GM18870 (cell line): ENCODE measurements around the gene GSTT4.
"Not testable (repeated sequence)": the region's sequence is repeated elsewhere in the genome, so short reads cannot be mapped to it uniquely, and the experiment has no call there.

Source experiments
- ATAC-seq: cut with Tn5 transposase; IDR thresholded peaks from one replicate; pipeline ENCODE4 v1.9.1; 2021; ENCODE audit warnings: moderate library complexity; ENCODE audit not compliant: unreplicated experiment

GSTT4 gene

DNA sequence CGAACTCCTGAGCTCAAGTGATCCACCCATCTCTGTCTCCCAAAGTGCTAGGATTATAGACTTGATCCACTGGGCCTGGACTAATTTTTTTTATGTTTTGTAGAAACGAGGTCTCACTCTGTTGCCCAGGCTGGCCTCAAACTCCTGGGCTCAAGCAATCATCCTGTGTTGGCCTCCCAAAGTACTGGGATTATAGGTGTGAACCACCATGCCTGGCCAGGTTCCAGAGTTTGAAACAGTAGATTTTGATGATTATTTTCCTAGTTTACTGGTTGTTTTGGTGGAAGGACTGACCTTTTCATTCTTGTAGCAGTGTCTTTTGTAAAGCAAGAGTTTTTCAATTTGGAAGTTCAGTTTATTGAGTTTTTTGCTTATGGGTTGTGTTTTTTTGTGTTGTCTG is 20.8 kb upstream of the GSTT4 start:
- ATAC-seq = no peak

GRCh38 chr22:24025475-24025874 is 20.2 kb upstream of the GSTT4 start:
- no peak for ATAC-seq

- ATAC-seq = no peak
Observed at GRCh38 chr22:24024354-24024753, 19.1 kb upstream of the GSTT4 start.

DNA sequence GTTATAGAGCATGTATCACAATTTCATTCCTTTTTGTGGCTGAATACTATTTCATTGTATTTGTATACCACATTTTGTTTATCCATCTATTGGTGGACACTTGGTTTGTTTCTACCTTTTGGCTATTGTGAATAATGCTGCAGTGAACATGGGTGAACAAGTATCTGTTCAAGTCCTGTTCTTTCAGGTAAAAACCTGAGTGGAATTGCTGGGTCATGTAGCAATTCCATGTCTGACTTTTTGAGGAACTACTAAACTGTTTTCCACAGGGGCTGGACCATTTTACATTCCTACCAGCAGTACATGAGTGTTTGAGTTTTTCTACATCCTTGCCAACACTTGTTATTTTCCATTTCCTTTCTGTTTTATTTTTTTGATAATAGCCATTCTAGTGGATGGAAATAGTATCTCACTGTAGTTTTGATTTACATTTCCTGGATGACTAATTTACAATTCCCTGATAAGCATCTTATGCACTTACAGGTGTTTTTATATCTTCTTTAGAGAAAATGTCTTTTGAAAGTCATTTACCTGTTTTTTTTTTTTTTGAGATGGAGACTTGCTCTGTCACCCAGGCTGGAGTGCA is 18.0 kb upstream of the GSTT4 start:
- ATAC-seq = no peak

DNA sequence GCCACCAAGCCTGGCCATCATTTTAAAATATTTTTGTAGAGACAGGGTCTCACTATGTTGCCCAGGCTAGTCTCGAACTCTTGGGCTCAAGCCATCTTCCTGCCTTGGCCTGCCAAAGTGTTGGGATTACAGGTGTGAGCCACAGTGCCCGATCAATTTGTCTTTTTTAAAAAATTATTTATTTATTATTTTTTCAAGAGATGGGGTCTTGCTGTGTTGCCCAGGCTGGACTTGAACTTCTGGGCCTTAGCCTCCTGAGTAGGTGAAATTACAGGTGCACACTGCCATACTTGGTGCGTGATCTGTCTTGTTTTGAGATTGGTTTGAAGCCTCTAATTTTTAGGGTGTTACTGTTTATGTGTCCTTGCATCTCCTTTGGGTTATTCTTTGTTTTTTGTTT is 16.1 kb upstream of the GSTT4 start:
- ATAC-seq = no peak

GRCh38 chr22:24016156-24016555 is 10.9 kb upstream of the GSTT4 start:
- ATAC-seq = no peak

- no peak for ATAC-seq
Observed at GRCh38 chr22:24011735-24012068, 6.4 kb upstream of the GSTT4 start.

DNA sequence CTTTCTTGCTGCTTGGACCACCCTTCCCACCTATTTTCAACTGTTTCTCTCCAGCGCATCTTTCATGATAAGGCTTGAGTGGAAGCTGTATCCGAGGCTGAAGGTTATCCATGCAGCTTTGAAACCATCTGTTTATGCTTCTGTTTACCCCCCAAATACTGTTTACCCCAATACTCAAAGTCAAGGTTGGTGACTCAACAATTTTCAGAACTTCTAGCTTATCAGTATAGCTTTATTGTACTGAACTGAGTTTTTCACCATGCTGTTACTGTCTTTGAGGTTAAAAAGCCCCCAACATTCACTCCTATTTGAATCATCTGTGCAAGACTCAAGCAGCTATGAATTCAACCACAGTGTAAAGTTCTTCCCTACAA is 4.8 kb upstream of the GSTT4 start:
- ATAC-seq = no peak

DNA sequence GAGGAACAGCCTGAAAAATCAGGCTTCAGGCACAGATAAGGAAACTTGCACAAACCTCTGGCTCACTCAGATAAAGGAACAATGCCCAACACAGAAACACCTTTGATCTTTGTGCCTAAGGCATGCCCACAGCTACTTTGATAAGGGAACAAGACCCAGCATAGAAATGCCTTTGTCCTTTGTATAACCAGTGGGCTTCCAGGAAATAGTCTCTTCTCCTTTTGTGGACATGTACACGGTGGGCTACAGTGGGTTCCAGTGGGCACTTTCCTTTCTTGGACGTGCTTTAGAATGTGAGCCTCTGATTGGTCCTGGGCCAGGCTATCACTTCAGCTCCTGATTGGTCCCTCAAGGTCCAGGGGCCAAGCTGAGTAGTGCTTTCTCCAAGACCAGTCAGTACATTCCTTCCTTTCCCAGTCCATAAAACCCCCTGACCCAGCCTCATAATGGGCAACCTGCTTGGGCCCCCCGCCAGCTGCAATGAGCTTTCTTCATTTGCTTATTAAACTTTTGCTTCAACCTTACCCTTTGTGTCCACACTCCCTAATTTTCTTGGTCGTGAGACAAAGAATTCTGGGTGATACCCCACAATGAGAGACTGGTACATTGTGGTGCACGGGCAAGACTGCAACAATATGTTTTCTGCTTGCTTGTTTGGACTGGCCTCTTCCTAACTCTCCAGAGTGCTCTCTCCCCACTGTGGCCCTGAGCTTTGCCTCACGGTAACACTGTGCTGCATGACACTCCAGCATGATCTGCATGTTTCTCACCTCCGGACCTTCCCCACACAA is 4.2 kb upstream of the GSTT4 start:
- no peak for ATAC-seq

- no peak for ATAC-seq
Observed at GRCh38 chr22:24008381-24009226, 3.4 kb upstream of the GSTT4 start.

DNA sequence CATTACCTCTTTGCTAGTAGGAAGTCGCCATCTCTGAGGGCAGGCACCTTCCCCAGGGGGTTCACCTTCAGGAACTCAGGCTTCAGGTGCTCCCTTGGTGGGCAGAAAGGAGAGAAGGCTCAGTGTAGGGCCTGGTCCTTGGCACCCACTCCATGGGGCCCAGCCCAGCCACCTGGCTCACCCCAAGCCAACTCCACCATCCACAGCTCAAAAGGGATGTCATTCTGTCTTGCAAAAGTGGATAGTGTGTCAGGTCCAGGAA is 2.7 kb upstream of the GSTT4 start:
- ATAC-seq = no peak

GRCh38 chr22:24007253-24008021 is 2.2 kb upstream of the GSTT4 start:
- ATAC-seq = no peak

GRCh38 chr22:24006914-24007214 is 1.6 kb upstream of the GSTT4 start:
- ATAC-seq = no peak

- no peak for ATAC-seq
Observed at GRCh38 chr22:24006207-24006913, 1.1 kb upstream of the GSTT4 start.

GRCh38 chr22:24003887-24004286 is 1.4 kb downstream of the GSTT4 start:
- no peak for ATAC-seq

DNA sequence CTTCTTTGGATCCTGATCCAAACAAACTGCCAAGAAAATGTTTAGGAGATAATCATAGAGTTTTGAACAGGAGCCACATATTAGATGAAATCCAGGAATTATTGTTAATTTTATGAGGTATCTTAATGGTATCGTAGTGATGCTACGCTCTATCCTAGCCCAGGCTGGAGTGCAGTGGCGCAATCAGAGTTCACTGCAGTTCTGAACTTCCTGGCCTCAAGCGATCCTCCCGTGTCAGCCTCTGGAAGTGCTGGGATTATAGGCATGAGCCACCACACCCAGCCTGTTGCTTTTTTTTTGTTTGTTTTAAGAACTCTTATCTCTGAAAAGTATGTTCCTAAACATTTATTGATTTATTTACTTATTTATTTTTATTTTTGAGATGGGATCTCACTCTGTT is 2.4 kb downstream of the GSTT4 start:
- ATAC-seq = no peak

- no peak for ATAC-seq
Observed at GRCh38 chr22:24002272-24002671, 3.0 kb downstream of the GSTT4 start.

DNA sequence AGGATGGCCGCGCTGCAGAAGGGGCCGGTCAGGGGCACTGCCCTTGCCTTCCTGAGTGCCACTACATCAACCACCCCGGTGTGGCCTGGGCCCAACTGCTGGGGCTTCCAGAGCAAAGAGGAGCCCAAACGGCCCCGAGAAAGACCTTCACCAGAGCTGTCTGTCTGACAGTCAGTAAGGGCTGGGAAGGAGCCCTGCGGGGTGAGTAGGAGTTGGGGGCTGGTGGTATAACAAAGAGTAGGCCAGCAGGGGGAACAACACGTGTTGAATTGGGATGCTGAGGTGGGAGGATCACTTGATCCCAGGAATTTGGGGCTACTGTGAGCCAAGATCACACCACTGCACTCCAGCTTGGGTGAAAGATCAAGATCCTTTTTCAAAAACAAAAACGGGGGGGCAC is 3.9 kb downstream of the GSTT4 start:
- no peak for ATAC-seq

DNA sequence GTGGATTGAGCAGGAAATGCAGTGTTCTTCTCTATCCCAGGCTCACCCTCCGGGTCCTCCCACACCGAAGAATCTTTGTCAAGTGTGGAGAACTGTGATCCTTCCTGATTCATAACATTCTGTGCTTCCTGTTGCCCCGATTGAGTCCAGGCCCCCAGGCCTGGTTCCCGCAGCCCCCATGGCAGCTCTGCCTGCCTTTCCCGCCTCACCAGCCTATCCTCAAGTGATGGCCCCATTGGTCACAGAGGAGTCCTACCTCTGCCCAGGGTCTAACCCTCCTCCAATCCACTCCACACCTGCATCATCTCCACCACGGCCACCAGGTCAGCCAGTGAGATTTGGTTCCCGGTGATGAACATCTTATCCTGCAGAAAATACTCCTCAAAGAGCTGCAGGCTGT is 5.5 kb downstream of the GSTT4 start:
- ATAC-seq = not testable (repeated sequence)

DNA sequence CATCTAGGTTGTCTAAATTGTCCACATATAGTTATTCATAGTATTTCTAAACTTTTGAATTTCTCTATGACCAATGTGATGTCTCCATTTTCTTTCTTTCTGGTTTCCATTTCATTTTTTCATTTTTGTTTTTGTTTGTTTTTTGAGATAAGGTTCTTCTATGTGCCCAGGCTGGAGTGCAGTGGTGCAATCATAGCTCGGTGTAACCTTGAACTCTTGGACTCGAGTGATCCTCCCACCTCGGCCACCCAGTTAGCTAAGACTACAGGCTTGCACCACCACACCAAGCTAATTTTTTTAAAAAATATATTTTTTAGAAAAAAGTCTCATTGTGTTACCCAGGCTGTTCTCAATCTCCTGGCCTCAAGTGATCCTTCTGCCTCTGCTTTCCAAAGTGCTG is 8.2 kb downstream of the GSTT4 start:
- ATAC-seq = no peak

DNA sequence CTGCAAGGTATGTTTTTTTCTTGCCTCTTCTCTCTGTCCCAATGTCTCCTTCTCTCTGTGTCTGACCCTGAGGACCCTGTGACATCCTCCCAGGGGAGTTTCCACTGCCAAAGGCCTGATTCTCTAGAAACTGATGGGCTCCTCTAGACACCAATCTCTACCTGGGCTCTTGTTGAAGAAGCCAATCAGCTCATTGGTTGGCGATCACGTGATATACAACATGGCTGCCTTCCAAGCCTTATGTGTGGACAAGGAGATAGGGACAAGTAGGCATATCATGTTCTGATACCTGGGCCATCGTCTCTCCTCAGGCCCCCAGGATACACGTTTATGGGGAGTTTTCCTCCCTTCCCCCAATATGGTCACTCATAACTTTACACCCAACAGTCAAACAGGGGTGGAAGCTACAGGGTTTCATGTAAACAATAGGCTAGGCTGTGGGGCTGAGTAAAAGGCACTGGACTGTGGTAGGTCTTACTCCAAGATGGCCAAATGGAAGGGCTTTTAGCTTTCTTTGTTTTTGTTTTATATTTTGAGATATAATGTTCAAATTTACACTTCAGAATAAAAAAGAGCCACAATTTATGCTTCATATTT is 11.6 kb downstream of the GSTT4 start:
- not testable (repeated sequence) for ATAC-seq
